Measurements from ENCODE around the gene STIP1.

DNA sequence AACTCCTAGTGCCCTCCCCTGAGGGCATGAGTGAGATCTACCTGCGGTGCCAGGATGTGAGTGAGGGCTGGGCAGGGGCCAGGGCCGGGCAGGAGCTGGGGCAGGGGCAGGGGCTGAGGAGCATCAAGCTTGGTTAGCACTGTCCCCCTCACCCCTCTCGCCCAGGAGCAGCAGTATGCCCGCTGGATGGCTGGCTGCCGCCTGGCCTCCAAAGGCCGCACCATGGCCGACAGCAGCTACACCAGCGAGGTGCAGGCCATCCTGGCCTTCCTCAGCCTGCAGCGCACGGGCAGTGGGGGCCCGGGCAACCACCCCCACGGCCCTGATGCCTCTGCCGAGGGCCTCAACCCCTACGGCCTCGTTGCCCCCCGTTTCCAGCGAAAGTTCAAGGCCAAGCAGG is 34.3 kb downstream of the STIP1 start:
- TF ChIP-seq, protein P1, sequence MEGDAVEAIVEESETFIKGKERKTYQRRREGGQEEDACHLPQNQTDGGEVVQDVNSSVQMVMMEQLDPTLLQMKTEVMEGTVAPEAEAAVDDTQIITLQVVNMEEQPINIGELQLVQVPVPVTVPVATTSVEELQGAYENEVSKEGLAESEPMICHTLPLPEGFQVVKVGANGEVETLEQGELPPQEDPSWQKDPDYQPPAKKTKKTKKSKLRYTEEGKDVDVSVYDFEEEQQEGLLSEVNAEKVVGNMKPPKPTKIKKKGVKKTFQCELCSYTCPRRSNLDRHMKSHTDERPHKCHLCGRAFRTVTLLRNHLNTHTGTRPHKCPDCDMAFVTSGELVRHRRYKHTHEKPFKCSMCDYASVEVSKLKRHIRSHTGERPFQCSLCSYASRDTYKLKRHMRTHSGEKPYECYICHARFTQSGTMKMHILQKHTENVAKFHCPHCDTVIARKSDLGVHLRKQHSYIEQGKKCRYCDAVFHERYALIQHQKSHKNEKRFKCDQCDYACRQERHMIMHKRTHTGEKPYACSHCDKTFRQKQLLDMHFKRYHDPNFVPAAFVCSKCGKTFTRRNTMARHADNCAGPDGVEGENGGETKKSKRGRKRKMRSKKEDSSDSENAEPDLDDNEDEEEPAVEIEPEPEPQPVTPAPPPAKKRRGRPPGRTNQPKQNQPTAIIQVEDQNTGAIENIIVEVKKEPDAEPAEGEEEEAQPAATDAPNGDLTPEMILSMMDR (IDR thresholded peaks at IDR 0.05; ENCODE audit: low read depth, low read length, missing input control): no peak
- TF ChIP-seq, protein P2, sequence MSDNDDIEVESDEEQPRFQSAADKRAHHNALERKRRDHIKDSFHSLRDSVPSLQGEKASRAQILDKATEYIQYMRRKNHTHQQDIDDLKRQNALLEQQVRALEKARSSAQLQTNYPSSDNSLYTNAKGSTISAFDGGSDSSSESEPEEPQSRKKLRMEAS (IDR thresholded peaks at IDR 0.05): no peak
- TF ChIP-seq REST (IDR thresholded peaks at IDR 0.05): no peak
- TF ChIP-seq GABPA (IDR thresholded peaks at IDR 0.05 in 1 of 2, conservative IDR thresholded peaks at IDR 0.05 in 1 of 2): no peak
- no peak for TF ChIP-seq EGR1 (IDR thresholded peaks at IDR 0.05; ENCODE audit: low read depth in 2 of 2)
- TF ChIP-seq TAF1 (conservative IDR thresholded peaks at IDR 0.05): no peak
- TF ChIP-seq RAD21 (IDR thresholded peaks at IDR 0.05): no peak
- no peak for TF ChIP-seq HNF4A (conservative IDR thresholded peaks at IDR 0.05)
- no peak for TF ChIP-seq RXRA (IDR thresholded peaks at IDR 0.05)
- no peak for TF ChIP-seq YY1 (IDR thresholded peaks at IDR 0.05)
- no peak for TF ChIP-seq ATF3 (IDR thresholded peaks at IDR 0.05)

Measured in liver (tissue), 3 donors.